ENCODE results near the gene FIGN. TPM values are rescaled to one million over a fixed set of nuclear protein-coding genes. Genes with fewer than 3 reads are reported as not detected.

The FIGN gene
- total RNA-seq, 2 donors from 2014 or later: 18.6 to 20.5 TPM

DNA sequence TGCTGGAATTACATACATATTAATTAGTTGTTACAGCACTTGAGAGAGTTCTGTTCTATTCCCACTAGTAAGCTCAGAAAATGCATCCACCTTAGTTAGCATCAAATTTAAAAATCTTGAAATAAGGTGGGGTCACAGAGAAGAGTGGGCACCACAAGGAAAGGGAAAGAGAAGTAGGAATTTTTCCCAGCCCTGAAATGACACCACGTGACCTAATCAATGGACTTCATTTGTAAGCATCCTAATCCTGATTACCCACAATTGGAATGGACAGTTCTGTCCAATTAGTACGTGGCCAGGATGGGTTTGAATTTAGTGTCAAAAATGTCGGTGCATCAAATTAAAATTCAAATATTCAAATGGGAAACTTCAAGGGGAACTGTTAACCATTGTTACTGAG lies 186.8 kb downstream of the FIGN start:
- Histone ChIP-seq H3K27me3 (ENCODE audit: control insufficient read depth, insufficient read depth, low read length, poor library complexity, severe bottlenecking) (no peaks in the 10 kb centered on the region), H3K9me3 (ENCODE audit: control insufficient read depth, low read length) (no peaks in the 10 kb centered on the region), H3K4me3 (ENCODE audit: low read length) (no peak overlapping the region), H3K36me3 (ENCODE audit: control insufficient read depth, insufficient read depth, low read length) (no peaks in the 10 kb centered on the region), H3K9ac (ENCODE audit: extremely low read depth, low read length, poor library complexity, severe bottlenecking) (no peak overlapping the region), H3K27ac (ENCODE audit: low read depth, low read length) (no peak overlapping the region), H3K4me1 (ENCODE audit: control insufficient read depth, insufficient read depth, low read length) (no peaks in the 10 kb centered on the region)
- Mint-ChIP-seq H3K4me1 (no peaks in the 10 kb centered on the region), H3K27ac (no peak overlapping the region), H3K9me3 (no peaks in the 10 kb centered on the region), H3K27me3 (ENCODE audit: insufficient read depth) (no peaks in the 10 kb centered on the region), H3K36me3 (ENCODE audit: low read depth) (no peaks in the 10 kb centered on the region), H3K4me3 (no peak overlapping the region)
- no peak for DNase-seq
- 93 to 94% methylated on average over 2 to 3 of the region's 3 CpGs for WGBS, 2 experiments (ENCODE audit: insufficient coverage in 1 of 2, insufficient read length in 1 of 2)
- TF ChIP-seq, protein P1, sequence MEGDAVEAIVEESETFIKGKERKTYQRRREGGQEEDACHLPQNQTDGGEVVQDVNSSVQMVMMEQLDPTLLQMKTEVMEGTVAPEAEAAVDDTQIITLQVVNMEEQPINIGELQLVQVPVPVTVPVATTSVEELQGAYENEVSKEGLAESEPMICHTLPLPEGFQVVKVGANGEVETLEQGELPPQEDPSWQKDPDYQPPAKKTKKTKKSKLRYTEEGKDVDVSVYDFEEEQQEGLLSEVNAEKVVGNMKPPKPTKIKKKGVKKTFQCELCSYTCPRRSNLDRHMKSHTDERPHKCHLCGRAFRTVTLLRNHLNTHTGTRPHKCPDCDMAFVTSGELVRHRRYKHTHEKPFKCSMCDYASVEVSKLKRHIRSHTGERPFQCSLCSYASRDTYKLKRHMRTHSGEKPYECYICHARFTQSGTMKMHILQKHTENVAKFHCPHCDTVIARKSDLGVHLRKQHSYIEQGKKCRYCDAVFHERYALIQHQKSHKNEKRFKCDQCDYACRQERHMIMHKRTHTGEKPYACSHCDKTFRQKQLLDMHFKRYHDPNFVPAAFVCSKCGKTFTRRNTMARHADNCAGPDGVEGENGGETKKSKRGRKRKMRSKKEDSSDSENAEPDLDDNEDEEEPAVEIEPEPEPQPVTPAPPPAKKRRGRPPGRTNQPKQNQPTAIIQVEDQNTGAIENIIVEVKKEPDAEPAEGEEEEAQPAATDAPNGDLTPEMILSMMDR (conservative IDR thresholded peaks at IDR 0.05): no peak

Measured in endodermal cell (in vitro differentiated cells).